ENCODE results near the gene CCDC171.

CCDC171 gene

GRCh38 chr9:16010221-16010620 lies 457.4 kb downstream of the CCDC171 start:
- no peak for DNase-seq

DNA sequence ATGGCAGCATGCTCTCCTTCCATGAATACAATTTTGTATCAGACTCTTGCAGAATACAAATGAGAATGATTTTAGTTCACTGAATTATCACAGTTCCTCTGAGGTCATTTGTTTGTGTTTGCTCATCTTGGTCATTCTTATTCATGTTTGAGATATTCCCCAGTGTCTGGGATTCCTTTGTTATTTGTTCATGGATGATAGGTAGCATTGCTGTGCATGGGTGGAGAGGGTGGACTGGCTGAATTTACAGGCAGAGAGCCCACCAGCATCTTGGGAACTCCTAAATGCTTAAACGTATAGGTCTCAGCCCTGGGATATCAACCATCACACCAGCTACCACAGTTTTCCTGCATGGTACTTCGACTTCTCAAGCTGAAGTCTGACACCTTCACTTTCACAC lies 459.8 kb downstream of the CCDC171 start:
- DNase-seq = no peak

GRCh38 chr9:16013366-16013765 lies 460.5 kb downstream of the CCDC171 start:
- no peak for DNase-seq

DNA sequence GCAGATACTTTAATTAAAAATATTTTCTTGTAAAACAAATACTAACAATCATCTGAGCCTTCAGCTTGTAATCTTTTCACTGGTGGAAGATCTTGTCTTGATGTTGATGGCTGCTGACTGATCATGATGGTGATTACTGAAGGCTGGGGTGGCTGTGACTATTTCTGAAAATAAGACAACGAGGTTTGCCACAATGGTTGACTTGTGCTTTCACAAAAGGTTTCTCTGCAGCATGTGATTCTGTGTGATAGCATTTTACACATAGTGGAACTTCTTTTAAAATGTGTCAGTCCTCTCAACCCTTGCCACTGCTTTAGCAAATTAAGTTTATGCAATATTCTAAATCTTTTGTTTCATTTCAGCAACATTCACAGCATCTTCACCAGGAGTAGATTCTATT lies 461.0 kb downstream of the CCDC171 start:
- no peak for DNase-seq

- DNase-seq = no peak
These were observed 469.4 kb downstream of the CCDC171 start for GRCh38 chr9:16022228-16022627.

DNA sequence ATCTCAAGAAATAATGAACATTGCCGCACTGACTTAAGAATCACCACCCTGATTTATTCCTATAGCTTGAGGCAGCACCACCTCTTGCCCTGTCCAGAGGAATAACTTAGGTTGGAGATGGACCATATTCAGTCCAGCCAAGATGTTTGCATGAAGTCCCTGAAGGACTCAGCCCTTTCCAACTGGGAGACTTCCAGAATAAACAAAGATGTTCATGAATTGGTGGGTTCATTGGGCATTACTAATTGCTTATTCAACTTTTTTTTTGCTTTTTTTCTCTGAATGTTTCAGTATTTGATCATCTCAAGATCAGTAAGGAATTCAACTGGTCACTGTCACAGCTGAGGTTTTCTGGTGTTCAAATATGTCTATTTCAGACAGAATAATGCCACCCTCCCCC lies 470.6 kb downstream of the CCDC171 start:
- no peak for DNase-seq
